Stomach (tissue), 4 donors: ENCODE results near the gene TP53TG5.

Experiments
- CTCF ChIP-seq, 7 experiments: fragments of 450-650 bp in 4 of 7; fragments of 200-600 bp in 3 of 7; sonication (generic) in 3 of 7; IDR thresholded peaks; one replicate each; pipeline ENCODE4 v1.5.1; 2016 to 2019; ENCODE audit warnings: antibody characterized with exemption in 7 of 7, control low read depth in 2 of 7, mild to moderate bottlenecking in 1 of 7
- EP300 ChIP-seq: sonication (generic); formaldehyde crosslinking; IDR thresholded peaks from one replicate; pipeline ENCODE4 v1.6.1; 2017; ENCODE audit warnings: antibody characterized with exemption
- POLR2A ChIP-seq, 4 donors: fragments of 450-650 bp; IDR thresholded peaks; one replicate each; pipeline ENCODE4 v1.6.1; 2016; ENCODE audit warnings: antibody characterized with exemption in 4 of 4, control low read depth in 2 of 4, mild to moderate bottlenecking in 1 of 4, moderate library complexity in 1 of 4
- POLR2AphosphoS5 ChIP-seq, 3 donors: sonication (generic); formaldehyde crosslinking; IDR thresholded peaks; one replicate each; pipeline ENCODE4 v1.6.1; 2016; ENCODE audit warnings: antibody characterized with exemption in 3 of 3

- TF ChIP-seq CTCF (IDR thresholded peaks at IDR 0.05) (no peak), EP300 (no peak), POLR2A (IDR thresholded peaks at IDR 0.05) (no peak), POLR2AphosphoS5 (IDR thresholded peaks at IDR 0.05) (no peak)
These were observed 32.8 kb upstream of the TP53TG5 start for GRCh38 chr20:45410887-45411286.
